HT-29 (cell line): ENCODE measurements around the gene JARID2. TPM values are rescaled to one million over a fixed set of nuclear protein-coding genes. Genes with fewer than 3 reads are reported as not detected.
"Not testable (repeated sequence)": the region's sequence is repeated elsewhere in the genome, so short reads cannot be mapped to it uniquely, and the experiment has no call there.

Experiments
- DNase-seq: peaks from one replicate; pipeline ENCODE4 v3.0.0-alpha.2; 2015; ENCODE audit warnings: low spot score
- total RNA-seq: library from RNA; depleted of rRNA; stranded (reverse); fragments of >200 nt; shearing (Covaris generic); gene quantifications from 2 replicates; pipeline ENCODE4 v1.2.3, GENCODE V29; 2014

The JARID2 gene
- total RNA-seq, 1 experiment from 2014 or later: 6.7 TPM

DNA sequence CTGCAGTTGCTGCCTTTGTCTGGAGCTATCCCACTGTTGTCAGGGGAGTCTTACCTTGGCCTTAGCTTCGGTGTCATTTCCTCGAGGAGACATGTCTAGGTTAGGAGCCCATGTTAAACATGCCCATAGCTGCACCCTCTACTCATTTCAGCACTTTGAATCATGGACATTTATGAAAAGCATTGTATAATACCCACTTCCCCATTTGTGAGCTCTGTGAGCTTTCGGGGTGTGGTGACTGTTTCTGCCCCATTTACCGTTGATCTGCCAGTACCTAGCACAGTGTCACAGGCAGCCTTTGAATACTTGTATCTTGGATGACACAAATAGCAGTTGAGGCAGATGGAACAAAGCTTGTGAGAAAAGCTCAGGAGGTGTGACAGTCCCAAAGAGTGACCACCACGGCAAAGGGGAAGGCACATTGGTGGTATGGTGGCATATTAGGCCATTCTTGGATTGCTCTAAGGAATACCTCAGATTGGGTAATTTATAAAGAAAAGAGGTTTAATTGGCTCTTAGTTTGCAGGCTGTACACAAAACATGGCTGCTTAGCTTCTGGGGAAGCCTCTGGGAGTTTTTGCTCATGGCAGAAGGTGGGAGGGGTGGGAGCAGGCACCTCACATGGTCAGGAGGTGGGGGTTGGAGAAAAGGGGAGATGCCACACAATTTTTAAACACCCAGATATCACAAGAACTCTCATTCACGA is 42.0 kb downstream of the JARID2 start:
- DNase-seq: no peak

DNA sequence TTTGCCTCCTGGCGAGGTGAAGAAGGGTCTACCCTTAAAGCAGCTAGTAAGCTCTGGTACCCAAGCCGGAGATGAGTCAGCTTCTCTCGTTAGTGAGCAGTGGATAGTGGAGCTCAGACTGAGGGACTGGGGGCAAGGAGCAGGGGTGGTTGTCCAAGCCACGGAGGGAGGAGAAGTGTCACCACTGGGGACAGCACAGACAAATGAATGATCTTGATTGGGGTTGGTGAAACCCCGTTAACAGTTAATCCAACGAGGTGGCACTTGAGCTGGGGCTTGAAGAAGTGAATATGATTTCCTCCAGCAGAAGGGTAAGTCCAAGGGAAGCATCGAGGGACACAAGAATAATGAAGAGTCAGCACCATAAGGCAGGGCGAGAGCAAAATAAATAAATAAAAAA is 43.0 kb downstream of the JARID2 start:
- DNase-seq: no peak

DNA sequence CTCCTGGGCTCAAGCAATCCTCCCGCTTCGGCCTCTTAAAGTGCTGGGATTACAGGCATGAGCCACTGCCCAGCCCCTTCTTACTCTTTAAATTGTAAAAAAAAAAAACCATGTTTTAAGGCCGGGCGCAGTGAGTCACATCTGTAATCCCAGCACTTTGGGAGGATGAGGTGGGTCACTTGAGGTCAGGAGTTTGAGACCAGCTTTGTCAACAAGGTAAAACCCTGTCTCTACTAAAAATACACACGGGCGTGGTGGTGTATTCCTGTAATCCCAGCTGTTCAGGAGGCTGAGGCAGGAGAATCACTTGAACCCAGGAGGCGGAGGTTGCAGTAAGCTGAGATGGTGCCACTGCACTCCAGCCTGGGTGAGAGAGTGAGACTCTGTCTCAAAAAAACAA is 43.6 kb downstream of the JARID2 start:
- DNase-seq: not testable (repeated sequence)

DNA sequence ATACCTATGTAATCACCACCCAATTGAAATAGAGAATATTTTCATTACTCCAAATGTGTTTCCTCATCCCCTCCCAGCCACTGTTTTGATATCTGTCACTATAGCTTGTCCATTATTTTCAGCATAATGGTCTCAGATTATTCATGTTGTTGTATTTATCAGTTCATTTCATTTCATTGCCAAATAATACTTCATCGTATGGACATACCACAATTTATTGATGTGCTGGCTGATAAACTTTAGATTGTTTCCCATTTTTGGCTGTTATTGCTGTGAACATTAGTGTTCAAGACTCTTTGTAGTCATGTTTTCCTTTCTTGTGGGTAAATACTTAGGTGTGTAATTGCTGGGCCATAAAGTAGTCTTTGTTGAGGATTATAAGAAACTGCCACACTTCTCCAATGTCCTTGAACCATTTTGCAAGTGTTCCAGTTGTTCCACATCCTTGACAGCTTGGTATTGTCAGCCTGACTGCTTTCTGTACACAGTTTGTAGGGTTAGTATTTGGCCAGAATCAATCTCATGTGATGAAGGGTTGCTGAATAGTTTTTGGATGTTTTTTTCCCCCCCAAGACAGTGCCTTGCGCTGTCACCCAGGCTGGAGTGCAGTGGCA is 44.3 kb downstream of the JARID2 start:
- no peak for DNase-seq

DNA sequence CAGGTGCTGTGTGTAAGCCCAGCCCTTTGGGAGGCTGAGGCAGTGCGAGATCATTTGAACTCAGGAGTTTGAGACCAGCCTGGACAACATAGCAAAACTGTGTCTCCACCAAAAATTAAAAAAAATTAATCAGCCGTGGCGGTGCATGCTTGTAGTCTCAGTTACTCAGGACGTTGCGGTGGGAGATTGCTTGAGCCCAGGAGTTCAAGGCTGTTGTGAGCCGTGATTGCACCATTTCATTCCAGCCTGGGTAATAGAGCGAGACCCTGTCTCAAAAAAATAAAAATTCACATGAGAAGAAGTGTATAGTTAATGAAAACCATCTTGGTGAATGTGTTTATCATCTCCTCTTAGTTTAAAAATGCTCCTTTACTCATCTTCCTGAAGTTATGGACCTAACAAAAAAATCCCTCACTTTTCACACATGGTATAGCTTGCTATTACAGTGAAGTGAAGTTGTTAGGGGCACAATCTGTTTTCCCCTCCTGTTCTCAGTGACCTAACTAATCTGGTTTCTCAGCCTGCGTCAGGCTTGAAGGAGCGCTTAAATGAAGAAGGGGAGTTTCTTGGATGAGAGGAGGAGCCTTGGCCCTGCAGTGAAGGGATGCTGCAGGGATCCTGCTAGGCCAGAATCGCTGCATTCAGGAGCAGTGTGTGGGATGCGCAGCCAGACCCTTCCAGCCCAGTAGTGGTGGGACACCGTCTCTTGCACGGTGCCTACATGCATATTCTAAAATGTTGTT is 45.3 kb downstream of the JARID2 start:
- DNase-seq: no peak

DNA sequence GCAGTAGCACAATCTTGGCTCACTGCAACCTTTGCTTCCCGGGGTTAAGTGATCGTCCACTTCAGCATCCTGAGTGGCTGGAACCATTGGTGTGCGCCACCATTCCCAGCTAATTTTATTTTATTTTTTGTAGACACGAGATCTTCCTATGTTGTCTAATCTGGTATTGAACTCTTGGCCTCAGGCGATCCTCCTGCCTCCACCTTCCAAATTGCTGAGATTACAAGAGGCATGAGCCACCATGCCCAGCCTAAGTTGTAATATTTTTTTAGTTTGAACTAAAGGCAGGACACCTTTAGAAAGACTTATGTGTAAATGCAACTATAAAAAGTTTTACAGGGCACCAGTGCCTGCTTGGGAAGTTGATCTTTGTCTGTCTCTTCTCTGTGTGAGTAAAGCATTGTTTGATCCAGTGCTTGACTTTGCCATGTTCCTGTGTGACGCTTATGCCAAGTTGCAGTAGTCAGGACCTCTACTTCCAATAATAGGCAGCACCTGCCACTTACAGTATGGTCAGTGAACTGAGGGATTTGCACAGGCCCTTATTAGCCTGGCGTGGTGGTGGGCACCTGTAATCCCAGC is 46.9 kb downstream of the JARID2 start:
- DNase-seq: no peak

DNA sequence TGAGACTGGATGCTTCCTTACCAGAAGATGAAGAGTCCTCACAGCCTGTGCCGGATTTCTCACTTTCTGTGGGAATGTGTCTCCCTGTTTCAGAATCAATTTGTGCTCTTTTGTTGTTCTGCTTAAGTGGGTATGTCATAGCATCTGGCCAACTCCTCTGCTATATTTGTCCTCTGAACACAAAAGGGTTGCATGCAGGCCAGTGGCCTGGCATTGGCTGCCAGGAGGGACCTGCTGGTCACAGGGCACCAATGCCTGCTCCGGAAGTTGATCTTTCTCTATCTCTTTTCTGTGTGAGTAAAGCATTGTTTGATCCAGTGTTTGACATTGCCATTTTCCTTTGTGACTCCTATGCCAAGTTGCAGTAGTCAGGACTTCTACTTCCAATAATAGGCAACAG is 47.8 kb downstream of the JARID2 start:
- DNase-seq: no peak

DNA sequence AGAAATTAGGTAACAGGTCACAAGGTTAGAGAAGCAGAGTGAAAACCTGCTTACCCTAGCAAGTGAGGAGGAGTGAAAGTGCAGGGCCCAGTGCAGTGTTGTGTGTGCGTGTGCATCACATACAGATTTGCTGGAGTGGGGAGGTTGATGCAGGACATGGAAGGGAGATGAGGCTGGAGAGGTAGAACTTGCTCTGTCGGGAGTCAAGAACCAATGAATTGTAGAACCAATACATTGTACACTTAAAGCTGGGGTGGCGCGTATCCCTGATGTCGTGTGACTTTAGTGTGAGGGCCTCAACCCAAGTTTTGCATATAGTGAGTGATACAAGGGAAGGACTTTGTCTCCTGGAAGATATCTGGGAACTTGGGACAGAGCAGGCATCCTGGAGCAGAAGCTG is 48.6 kb downstream of the JARID2 start:
- DNase-seq: no peak

DNA sequence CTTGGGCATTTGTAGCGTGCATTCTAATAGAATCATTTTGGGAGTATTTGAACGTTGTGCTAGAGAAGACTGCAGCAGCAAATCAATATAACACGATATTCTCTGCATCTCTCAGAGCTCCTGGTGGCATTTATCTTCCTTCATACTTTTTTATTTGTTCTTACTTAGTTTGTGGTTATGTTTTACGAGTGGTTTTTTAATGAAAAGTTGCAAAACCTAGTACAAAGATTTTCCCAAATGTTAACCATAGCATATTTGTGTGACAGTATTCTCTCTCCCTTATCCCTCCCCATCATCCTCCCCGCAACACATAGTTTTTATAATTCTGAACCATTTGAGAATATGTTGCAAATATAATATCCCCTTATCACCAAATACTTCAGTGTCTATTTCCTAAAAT is 50.4 kb downstream of the JARID2 start:
- DNase-seq: no peak

DNA sequence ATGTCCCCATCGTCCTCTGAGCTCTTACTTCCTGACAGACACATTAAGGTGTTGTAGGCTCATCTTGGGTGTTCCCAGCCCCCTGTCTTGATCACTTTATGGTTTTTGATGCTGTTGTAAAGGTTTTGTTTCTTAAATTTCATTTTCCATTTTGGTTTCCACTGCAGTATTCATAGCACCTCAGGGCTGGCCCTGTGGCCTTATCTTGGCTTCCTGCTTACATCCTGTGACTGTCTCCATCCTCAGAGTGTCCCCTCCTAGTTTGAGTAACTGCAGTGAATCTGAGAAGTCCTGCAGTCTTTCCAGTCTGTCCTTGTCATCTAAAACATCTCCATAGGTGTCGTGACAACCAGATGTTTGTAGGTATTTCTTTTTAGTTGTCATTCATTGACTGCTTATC is 50.9 kb downstream of the JARID2 start:
- DNase-seq: no peak

DNA sequence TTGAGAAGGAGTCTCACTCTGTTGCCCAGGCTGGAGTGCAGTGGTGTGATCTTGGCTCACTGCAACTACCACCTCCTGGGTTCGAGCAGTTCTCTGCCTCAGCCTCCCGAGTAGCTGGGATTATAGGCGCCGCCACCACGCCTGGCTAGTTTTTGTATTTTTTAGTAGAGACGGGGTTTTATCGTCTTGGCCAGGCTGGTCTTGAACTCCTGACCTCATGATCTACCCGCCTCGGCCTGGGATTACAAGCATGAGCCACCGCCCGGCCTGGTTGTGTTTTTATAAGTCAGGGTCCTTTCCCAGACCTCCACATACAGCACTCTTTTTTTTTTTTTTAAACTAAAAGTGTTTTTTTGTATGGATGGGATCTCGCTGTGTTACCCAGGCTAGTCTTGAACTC is 51.3 kb downstream of the JARID2 start:
- not testable (repeated sequence) for DNase-seq

DNA sequence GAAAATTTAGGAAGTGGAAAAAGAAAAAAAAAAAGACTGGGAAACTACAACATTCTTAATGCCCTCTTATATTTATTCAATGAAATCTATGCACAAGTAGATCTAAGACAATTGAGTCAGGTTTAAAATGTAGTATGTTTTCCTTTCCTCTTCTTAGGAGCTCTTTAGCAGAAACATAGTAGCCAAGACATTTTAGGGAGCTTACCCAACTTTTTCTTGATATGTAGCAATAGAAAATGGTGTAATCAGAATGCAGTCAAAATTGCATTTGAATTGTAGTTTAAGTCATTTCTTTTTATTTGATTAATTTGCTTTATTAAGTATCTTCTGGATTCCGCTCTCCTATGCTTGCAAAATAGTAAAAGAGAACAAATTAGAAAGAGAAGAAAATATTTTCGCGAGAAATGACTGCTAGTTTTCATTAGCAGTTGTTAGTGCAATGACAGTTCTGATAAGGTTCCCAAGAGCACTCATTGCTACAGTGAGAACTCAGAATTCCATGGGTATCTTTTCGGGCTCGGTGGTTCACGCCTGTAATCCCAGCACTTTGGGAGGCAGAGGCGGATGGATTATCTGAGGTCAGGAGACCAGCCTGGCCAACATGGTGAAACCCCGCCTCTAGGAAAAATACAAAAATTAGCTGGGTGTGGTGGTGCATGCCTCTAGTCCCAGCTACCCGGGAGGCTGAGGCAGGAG is 52.2 kb downstream of the JARID2 start:
- no peak for DNase-seq

DNA sequence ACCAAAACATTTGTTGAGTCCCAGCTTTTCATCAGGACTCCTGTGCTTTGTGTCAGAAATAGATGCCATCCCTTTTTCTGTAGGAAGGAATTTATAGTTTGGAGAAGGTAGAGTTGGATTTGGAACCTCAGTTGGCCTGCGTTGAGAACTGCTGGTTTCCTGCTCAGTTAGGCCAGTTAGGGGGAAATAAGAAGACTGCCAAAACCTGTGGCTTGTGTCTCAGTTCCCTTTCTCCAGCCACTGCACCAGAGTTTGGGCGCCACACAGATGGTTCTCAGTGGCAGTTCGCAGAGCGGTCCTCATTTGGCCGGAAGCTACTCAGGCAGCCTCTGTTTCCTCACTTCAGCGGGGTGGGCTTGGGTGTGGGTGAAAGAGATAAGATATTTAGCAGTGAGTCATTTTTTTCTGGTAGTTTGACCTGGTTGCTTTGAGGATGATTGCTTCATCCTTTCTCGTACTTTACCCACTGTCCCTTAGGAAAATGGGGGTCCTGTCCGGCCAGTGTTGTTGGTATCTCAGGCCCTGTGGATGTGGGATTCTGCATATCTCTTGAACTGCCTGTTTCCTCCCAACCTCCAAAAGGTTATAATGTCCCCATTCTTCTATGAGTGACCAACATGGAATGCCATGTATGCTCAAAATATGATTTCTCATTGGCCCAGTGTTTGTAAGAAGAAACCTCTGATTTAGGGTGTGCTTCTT is 53.7 kb downstream of the JARID2 start:
- no peak for DNase-seq

DNA sequence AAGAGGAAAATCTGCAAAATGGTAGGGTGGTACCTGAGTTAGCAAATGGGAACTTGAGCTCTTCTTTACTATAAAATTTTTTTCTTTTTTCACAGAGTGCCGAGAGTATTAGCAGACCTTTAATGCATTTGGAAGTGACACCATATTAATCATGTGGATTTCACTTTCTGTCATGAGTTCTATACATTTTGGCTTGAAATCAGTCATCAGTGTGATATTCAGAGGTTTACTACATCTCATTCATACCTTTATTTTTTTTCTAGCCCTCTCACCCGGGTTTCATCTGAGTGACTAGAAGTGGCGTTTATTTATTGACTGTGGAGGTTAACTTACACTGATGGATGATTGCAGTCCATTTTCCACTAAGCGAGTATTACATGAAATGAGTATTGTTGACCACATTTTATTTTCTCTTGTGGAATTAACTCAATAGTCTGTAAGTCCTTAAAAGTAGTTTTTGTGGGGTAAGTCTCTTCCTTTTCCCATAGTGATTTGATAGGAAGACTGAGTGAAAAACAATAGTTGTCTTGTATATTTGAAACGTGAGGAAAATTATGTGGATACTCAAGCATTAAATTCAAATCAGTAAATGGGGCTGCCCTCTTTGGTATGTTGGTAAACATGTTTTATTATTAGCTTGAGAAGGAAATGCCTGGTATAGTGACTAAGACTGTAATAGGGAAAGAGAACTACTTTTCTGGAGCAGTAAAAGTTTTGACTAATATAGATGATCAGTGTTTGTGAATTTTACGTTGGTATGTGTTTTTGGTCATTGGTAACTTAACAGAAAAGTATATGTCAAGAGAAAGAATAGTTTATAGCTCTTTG is 55.5 kb downstream of the JARID2 start:
- no peak for DNase-seq

DNA sequence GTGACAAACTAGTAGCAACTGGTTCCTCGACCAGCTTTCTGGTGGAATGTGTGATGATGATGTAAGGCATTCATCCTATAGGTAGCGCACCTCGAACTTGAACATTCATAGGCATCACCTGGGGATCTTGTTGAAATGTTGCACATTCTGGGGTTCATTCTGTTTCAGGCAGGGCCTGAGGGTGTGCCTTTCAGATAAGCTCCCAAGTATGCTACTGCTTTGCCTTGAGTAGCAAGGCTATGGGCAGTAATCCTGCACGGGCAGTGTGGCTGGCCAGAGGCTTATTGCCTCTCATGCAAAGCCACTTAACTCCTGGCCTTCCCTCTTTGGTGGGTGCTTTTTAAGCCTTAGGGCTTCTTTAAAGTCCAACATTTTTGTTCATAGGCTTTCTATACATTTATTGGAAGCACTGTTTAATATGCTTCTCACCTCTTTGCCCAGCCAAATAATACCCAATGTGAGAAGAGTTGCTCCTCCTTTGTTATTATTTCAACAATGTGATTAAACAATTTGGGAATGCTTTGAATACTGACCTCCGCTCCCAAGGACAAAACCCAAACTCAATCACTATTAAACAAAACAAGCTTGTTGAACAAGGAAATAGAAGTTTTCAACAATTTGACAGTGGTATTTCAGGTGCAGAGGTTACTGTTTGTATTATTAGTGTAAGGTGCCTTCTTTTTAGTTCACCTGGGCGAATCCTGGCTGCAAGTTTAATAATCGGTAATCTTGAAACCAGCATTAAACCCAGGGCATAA is 57.5 kb downstream of the JARID2 start:
- DNase-seq: no peak

DNA sequence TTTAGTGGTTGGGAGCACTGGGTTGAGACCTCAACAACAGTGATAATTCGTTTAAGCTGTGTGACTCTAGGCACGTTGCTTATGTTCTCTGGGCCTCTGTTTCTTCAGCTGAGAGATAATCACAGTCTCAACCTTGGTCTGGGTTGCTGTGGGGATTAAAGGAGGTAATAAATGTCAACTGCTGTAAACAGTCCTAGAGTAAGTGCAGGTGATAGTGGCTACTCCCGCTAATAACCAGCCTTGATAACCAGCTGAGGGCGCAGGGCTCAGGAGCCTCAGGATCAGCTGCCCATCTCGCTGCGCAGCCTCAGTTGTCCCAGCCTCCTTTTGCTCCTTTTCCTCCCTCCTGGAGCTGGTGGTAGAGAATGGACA is 58.0 kb downstream of the JARID2 start:
- DNase-seq: no peak

DNA sequence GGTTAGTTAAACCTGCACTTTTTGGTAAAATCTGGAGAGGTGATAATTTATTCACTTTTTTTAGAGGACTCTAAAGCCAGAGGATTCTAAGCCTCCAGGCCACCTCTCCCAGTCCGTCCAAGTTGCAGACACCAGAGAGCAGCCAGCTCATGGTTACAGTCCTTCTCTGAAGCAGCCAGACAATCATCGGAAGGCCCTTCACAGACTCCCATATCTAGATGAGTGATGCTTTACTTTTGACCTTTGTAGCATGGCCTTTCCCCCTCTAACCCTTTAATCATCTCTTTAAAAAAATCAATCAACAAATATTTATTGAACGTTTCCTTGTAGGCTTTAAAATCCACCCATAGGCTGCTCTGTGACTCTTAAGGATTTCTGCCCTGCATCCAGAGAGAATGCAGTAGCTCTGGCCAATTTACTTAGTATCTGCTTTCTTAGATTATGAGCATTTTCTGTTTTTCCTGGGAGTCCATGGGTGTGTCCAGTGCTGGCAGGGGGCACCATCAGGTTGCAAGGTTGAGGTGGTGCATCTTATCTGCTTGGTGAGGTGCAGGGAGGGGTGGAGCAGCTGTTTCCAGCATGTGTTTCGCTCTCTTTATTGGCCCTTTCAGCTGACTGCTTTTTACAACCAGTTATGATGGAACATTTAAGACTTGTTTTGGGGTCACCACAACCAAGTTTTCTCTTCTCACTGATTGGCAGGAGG is 58.6 kb downstream of the JARID2 start:
- no peak for DNase-seq

DNA sequence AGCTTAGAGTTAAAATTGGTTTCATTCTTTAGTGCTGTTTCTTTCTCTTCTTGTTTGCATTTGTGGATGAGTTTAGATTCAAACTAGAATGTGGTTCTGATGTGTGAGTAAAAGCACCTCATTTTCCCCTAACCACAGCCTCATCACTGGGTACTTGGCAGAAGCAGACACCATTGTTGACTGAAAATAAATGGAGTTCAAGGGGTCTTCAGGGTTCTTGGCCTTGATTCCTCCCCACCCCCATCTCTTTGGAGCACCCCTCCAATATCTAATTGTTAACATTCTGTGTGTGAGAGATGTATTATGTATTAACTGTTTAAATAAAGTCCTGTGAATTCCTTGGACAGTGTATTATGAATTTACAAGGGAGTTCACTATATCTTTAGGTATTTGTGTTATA is 59.6 kb downstream of the JARID2 start:
- DNase-seq: no peak

DNA sequence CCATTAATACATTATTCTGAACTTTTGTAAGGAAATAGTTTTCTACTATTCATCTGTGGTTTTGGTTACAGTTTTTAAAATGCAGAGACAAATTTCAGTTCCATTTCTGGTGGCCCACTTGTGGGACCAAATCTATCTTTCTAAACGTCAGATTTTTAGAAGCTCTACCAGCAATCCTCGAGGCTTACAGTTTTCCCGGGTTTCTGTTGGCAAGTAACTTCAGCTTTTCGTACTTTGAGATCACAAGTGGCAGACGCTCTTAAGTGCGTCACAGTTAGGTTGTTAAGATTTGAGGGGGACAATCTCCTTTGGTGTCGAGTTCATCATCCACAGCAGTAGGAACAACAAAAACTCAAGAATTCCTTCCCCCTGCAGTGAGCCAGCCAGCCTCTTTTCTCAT is 60.0 kb downstream of the JARID2 start:
- DNase-seq: no peak
